ENCODE results near the gene COPG2.
"Not testable (repeated sequence)": the region's sequence is repeated elsewhere in the genome, so short reads cannot be mapped to it uniquely, and the experiment has no call there.

COPG2 gene, protein sequence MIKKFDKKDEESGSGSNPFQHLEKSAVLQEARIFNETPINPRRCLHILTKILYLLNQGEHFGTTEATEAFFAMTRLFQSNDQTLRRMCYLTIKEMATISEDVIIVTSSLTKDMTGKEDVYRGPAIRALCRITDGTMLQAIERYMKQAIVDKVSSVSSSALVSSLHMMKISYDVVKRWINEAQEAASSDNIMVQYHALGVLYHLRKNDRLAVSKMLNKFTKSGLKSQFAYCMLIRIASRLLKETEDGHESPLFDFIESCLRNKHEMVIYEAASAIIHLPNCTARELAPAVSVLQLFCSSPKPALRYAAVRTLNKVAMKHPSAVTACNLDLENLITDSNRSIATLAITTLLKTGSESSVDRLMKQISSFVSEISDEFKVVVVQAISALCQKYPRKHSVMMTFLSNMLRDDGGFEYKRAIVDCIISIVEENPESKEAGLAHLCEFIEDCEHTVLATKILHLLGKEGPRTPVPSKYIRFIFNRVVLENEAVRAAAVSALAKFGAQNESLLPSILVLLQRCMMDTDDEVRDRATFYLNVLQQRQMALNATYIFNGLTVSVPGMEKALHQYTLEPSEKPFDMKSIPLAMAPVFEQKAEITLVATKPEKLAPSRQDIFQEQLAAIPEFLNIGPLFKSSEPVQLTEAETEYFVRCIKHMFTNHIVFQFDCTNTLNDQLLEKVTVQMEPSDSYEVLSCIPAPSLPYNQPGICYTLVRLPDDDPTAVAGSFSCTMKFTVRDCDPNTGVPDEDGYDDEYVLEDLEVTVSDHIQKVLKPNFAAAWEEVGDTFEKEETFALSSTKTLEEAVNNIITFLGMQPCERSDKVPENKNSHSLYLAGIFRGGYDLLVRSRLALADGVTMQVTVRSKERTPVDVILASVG

DNA sequence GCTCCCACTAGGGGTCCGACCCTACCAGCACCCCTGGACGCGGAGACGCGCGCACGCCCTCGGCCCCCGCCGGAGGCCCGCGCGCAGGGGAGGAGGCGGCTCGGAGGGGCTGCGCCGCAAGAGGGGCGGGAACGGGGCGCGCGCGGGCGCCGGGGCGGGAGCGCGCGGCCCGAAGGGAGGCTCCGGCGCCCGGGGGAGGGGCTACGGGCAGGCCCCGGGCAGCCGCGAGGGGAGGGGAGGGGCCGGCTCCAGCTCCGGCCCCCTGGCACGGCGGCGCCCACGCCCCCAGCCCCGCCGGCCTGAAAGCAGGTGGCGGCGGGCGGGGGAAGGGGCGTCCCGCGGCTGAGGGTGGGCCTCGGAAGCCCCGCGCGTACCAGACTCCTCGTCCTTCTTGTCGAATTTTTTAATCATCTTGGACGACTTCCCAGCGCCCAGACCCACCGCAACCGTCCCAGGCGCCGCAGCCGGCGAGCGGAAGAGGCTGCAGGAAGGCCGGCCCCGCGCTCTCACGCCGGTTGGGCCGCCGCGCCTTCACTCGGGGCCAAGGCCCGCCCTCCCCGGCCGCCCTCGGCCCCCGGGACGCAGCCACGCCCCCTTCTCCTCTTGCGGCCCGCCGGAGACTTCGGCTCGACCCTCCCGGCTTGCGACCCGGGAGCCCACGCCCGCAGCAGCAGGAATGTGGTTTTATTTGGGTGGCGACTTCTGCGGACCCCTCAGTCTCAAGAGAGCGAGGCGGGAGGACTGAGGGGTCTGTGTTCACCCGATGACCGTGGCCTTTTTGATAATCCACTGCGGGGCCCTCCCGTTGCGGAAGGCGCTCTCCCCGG, at the start of gene COPG2:
TSS of gene COPG2 (minus strand) at position 491 of the 827 bp plus-strand sequence. CDS start at position 411, 80 bp downstream.
- in situ Hi-C loops (cut with MboI; ENCODE audit: low sequenced_read_pairs) = no loop called here

DNA sequence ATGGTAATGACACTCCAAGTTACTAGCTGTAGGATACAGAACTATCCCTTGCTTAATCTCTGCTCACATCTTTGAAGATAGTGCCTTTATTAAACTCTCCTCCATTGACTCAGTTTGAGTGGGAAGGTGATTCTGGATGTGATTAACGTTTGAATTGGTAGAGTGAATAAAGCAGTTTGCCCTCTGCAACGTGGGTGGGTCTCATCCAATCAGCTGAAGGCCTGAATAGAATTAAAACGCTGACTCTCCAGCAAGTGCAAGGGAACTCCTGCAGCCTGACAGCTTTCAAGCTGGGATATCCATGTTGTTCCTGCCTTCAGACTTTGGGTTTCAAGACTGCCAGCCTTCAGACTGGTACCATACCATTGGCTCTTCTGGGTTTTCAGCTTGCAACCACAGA, 43.9 kb upstream of the COPG2 start:
- in situ Hi-C loops (cut with MboI; ENCODE audit: low sequenced_read_pairs) = no loop called here

DNA sequence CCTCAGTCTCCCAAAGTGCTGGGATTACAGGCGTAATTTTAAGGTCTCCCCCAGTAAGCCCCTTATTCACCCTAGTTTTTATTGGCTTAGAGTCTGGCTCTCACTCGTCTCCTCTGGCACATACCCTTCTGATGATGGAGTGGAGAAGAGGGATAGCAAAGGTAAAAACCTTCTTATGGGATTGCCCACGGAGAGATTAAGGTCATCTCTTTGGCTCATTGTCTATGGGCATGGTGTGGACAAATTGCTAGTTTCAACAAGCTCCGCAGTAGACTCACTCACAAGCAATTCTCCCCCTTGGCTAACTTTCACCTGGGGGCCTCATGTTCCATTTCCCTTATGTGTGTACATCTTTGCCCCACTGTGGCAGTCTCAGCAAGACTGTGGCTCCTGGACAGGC, 40.2 kb upstream of the COPG2 start:
- in situ Hi-C loops (cut with MboI; ENCODE audit: low sequenced_read_pairs) = no loop called here

DNA sequence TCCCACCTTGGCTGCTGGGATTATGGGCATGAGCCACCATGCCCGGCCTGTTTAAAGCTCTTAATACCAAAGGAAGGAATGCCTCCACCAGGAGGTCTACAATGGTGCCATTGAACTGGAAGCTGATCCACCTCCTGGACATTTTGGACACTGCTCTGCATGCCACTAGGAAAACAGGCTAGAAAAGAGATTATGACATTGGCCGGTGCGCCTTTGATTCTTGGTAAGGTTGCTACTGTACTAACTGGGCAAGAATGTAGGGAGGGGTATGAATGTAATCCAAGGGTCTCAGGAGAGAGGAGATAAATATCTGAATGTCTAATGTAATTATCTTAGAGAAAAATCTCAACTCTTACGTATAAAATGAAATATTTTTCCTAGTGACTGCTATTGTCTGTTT, 39.5 kb upstream of the COPG2 start:
- in situ Hi-C loops (cut with MboI; ENCODE audit: low sequenced_read_pairs) = no loop called here

DNA sequence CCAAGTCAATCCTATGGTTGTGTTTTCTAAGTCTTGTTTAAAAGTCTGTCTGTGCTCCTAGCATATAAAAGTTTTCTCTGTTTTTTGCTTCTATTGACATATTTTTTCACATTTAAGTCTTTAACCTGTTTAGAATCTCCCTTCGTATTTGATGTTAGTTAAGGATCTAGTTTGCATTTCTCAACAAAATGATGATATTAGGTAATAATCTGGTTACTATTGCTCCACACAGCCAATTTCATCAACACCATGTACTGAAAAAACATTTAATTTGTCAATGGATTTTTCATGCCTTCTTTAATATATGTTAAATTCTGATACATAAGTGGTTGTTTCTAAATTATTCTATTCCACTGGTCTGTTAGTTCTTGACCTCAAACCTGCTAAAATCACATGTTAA, 35.3 kb upstream of the COPG2 start:
- in situ Hi-C loops (cut with MboI; ENCODE audit: low sequenced_read_pairs) = no loop called here

DNA sequence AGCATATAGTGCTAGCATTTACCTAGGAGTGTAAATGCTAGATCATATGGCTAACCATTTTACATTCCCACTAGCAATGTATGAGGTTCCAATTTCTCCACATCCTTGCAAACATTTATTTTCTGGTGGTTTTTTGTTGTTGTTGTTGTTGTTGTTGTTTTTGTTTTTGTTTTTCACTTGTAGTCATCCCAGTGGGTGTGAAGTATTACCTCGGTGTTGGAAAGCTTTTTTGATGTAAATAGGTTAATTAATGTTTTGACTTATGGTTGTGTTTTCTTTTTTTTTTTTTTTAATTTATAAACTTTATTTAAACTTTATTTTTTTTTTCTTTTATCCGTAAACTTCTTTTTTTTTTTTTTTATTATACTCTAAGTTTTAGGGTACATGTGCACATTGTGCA, 33.1 kb upstream of the COPG2 start:
- in situ Hi-C loops (cut with MboI; ENCODE audit: low sequenced_read_pairs) = no loop called here

DNA sequence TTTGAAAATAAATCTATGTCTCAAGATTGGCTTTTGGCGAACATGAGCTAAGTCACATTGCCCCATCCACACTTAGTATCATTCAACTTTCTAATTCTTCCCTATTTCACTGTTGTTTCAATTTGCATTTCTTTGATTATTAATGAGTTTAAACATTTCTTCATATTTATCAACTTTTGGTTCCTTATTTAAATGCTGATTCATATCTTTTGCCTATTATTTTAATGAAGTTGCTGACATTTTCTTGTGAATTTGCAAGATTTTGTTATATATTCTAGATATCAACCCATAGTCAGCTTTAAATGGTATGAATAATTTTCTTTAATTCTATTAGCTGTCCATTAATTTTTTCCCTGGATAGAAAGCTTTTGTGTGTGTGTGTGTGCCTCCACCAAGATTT, 32.2 kb upstream of the COPG2 start:
- in situ Hi-C loops (cut with MboI; ENCODE audit: low sequenced_read_pairs) = no loop called here

DNA sequence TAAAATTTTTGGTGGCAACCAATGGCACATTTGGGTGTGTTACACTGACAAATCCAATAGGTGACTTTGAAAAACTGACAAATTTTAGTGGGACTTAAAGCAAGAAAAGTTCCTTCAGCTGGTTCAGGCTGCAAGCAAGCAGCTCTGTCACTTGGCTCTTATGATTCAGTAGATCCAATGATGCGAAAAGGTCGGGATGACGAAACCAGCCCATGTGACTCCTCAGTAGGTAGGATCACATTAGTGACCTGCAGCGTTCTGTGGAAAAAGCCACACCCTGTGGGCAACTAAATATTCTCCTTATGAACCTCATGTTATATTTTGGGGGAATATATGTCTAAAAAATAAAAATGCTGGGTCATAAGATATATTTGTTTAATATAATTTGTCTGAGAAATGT, 31.1 kb upstream of the COPG2 start:
- in situ Hi-C loops (cut with MboI; ENCODE audit: low sequenced_read_pairs) = no loop called here

DNA sequence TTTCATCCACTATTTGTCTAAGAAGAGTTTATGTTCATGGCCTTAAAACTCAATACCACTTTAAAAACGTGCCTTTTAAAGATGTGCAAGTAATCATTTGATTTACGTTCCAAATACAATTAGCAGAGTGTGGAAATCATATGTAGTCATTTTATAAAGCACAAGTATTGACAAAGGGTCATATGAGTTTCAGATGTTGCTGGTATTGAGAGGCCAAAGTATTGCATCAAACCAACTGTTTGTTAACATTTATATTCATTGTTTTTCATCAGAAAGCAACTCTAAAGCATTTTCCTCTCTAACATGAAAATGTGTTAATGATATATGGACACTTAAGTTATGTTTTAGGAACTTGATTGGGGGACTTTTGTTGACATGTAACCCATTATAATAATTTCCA, 29.3 kb upstream of the COPG2 start:
- in situ Hi-C loops (cut with MboI; ENCODE audit: low sequenced_read_pairs) = no loop called here

DNA sequence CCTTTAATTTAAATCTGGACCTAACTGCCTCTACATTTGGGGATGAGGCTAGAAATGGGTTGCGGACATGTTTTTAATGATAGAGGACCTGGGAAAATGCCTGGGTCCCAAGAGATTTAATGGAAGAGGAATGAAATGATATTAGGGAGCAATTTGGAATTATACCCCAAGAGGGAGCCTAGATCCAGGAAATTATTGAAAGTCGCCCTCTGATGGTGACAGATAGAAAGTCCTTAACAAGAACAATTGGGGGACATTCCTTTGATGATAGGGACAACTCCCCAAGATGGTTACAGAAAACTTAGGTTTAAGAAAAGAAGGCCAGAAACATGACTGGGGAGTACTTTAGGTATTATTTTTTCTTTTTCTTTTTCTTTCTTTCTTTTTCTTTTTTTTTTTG, 27.3 kb upstream of the COPG2 start:
- in situ Hi-C loops (cut with MboI; ENCODE audit: low sequenced_read_pairs) = no loop called here

DNA sequence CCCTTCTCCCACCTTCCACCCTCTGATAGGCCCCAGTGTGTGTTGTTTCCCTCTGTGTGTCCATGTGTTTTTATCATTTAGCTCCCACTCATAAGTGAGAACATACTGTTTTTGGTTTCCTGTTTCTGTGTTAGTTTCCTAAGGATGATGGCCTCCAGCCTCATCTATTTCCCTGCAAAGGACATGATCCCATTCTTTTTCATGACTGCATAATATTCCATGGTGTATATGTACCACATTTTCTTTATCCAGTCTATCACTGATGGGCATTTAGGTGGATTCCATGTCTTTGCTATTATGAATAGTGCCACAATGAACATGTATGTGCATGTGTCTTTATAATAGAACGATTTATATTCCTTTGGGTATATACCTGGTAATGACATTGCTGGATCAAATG, 23.8 kb upstream of the COPG2 start:
- in situ Hi-C loops (cut with MboI; ENCODE audit: low sequenced_read_pairs) = not testable (repeated sequence)

DNA sequence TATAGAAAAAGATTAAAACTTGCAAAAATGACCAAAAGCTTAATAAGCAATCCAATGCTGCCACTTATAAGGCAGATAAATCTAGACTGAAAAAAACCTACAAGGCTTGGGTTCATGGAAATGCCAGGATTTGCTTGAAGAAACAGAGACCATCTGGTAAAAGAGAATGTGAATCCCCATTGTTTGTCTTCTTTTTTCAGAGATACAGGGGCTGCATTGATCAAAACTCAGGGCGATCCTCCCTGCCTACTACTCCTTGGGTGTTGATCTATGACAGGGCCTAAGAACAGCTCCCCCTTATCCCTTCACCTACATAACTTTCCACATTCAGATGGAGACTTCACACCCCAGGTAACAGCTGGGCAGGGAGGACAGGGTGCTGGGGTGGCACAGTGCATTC, 21.1 kb upstream of the COPG2 start:
- in situ Hi-C loops (cut with MboI; ENCODE audit: low sequenced_read_pairs) = no loop called here

DNA sequence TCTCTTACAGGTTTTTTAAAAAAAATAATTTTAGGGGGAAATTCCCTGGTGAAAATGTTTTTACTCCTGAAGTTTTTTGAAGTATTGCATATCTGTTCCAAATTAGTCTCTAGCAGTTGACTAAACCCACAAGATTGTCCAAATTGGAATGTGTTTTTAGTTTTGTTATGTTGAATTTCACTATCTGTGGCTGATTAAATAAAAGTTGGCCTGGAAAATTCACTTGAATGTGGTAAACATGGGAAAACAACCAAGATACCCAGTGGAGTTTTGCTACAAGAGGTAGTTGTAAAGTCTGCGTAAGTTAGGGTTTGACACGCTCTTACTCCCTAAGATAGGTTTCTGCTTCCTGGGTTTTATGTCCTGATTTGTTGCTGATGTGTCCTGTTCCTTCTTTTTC, 14.5 kb upstream of the COPG2 start:
- in situ Hi-C loops (cut with MboI; ENCODE audit: low sequenced_read_pairs) = no loop called here

DNA sequence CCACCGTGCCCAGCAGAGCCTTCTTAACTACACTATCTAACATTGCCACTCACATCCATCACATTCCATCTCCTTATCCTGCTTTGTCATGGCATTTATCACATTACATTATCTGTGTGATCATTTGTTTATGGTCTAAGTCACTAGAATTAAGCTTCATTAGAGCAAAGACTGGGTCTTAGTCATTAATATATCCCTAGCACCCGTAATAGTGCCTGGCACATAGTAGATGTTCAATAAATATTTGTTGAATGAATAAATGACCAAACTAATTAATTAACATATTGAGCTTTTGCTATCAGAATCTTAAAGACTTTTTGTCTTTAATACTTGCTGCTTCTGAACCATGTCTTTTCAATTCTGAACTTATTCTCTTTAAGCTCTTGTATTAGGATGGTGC, 5.9 kb upstream of the COPG2 start:
- in situ Hi-C loops (cut with MboI; ENCODE audit: low sequenced_read_pairs) = no loop called here

DNA sequence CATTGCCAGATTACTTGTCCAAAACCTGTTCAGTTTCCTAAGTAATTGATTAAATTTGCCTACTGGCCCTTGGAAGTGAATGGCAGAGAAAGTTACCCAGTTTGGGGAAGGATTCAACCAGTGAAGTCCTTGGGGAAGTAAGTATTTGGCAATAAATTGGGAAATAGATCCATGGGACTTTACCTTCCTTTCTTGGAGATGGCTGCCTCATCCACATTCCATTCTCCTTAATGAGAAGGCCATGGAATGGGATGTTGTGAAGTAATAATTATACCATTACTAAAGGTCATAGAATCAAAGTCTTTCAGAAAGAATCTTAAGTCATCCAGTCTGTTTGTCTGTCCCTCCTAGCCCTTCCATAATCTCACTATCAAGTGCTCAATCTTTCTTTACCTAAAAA, 4.5 kb upstream of the COPG2 start:
- in situ Hi-C loops (cut with MboI; ENCODE audit: low sequenced_read_pairs) = no loop called here

DNA sequence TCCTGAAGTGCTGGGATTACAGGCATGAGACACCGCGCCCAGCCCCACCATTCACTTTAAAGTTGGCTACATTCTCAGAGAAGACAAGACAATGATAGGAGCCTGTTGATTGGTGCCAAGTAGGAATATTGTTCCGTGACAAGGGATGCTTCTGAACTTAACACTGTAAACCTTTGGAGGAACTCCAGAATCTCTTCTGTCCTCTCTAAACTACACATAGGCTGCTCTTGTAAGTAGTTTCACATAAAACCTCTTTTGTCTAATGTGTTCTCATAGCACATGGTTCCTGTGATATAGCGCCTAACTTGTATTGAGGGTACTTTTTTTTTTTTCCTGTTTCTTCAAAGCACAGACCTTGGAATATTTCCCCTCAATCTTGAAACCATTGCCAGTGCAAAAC, 3.6 kb upstream of the COPG2 start:
- in situ Hi-C loops (cut with MboI; ENCODE audit: low sequenced_read_pairs) = no loop called here

DNA sequence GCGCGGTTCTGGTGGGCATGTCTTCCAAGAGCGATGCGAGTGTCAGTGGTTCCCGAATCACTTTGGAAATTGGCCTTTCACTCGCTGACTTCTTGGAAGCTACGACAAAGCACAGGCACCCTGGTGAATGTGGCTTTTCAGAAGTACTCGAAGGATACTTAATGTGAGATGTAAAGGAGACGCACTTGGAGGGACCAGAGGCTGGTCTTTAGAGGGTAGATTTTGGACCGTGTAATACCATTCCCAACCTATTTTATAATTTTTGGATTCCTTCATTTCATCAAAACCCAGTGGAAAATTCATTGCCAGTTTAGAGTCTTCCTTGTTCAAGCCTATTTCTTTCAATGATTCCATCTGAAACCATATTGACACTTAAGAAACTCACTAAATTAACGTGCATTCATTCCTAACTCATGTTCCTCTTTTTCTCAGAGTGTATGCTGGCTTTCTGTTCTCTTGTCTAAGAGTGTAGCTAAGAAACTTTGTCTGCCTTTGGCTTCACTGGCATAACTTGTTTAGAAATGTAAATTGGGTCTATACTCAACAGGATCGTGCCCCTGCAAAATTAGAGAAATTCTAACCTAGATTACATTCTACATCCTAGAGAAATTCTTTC, 645 bp upstream of the COPG2 start:
- in situ Hi-C loops (cut with MboI; ENCODE audit: low sequenced_read_pairs) = no loop called here

DNA sequence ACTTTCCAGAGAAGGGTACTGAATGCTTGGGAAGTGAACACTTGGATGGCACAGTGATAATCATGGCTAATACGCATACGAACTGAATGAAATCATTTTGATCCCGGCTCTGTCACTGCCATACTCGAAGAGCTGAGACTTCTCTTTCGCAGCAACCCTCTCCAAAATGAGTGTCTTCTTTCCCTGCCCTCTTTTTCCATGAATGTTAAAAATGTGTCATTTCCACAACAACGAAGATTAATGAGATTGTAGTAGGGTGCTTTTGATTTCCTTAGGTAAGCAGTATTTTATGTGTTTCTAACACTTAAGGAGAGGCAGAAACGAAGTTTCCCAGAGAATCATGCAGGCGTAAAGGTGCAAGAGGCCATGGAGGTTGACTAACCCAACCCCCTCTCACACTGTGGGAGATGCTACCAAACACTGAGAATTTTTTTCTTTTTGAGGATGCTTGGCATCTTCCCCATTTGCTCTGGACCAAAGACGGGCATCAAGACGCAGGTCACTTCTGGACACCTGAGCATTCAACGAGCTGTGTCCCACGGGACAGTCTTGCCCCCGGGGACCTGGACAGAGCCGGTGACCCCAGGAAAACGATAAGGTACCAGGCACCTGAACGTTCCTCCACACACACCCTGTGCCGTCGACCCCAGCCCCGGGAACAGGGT, 823 bp downstream of the COPG2 start:
- in situ Hi-C loops (cut with MboI; ENCODE audit: low sequenced_read_pairs) = no loop called here

DNA sequence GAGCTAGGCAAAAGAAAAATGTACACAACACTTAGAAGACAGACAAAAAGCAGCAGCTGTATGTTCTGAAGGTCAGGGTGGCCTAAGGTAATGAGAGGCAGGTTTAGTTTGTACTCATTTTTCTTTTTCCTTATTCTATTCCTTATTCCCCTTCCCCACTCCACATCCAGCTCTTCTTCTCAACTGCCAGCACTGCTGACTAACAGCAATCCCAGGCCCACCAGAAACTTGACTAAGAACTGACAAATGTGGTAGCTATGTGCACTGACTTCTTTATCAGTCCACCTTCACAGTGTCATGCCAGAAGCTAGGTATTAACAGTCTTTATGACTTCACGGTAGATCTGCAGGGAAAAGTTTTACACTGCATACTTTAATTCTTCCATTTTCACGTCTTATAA, 6.1 kb downstream of the COPG2 start:
- in situ Hi-C loops (cut with MboI; ENCODE audit: low sequenced_read_pairs) = no loop called here

DNA sequence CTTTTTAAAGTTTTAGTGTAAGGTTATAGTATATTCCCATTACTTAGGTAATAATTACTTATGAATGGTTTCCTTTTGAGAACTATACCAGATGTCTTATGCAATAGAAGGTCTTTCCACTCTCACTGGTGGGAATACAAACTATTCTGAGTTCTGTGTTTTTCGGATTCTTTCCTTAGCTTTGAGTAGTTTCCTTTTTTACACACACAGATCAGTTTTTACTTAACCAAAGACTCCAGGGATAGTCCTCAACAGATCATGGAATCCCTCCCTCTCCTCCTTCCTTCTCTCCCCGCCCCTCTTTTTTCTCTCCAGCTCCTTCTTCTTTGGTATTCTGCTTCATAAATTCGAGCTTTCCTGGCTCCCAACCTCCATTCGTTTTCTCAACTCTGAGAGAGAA, 13.3 kb downstream of the COPG2 start:
- in situ Hi-C loops (cut with MboI; ENCODE audit: low sequenced_read_pairs) = no loop called here
